ENCODE results near the gene CEACAM16.

The CEACAM16 gene

DNA sequence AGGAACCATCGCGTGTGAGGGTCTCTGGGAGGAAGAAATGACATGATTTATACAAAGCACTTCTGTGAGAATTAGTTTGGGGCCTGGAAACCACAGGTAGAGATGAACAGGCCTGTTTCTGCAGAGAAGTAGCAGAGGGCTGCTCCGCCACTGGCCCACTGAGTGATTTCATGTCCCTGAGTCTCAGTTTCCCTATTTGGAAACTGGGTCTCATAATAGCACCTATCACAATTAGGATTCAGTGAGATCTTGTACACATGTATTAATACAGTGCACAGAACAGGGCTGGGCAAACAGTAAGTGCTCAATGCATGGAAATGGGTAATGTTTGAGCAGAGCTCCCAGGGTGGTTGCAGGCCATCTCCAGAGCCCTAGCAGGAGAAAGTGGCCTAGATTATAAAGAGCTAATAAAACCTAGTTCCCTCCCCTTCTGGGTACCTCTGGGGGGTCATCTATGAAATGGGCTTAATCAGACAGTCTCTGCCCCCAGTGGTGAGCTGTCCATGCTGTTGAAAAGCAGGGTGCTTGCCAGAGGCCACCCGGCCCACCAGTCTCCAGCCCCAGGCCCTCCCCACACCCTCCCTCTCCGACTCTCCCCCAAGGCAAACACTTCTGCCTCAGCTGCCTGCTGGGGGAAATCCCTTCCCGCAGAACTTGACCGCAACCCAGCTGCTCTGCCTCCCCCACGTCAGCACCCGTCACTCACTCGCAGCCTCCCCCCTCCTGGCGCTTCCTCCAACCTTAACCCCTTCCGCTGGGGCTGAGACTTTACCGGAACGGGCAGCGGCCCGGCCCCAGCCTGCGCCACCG, 54.1 kb downstream of the CEACAM16 start:
- Histone ChIP-seq H3K79me2 (ENCODE audit: control insufficient read depth, insufficient read depth, low read length) (no peaks in the 10 kb centered on the region), H3K4me1 (ENCODE audit: control insufficient read depth, low read depth, low read length) (peaks cover 3% of the 10 kb centered on the region), H2BK15ac (replicated peaks; ENCODE audit: low read depth) (no peak overlapping the region), H3K18ac (ENCODE audit: low read length) (peak overlapping the region; percentile 73), H3K23ac (ENCODE audit: low read length) (peak overlapping the region; percentile 24), H4K8ac (ENCODE audit: low read depth, low read length) (no peak overlapping the region), H3K9ac (ENCODE audit: low read length) (peak overlapping the region; percentile 51), H3K4me3 (ENCODE audit: low read length) (no peak overlapping the region), H3K27me3 (ENCODE audit: insufficient read depth, low read length, poor library complexity) (peaks cover 14% of the 10 kb centered on the region), H3K4ac (ENCODE audit: low read depth, low read length) (no peak overlapping the region), H2BK5ac (ENCODE audit: low read length) (no peak overlapping the region), H3K56ac (ENCODE audit: low read length) (peak overlapping the region; percentile 79), H2BK120ac (ENCODE audit: low read depth, low read length) (no peak overlapping the region), H4K5ac (ENCODE audit: low read length) (no peak overlapping the region), H3K36me3 (ENCODE audit: control insufficient read depth, insufficient read depth, low read length) (no peaks in the 10 kb centered on the region), H2AK5ac (ENCODE audit: low read length) (no peak overlapping the region), H3K4me2 (ENCODE audit: low read length) (peak overlapping the region; percentile 54), H3K79me1 (ENCODE audit: low read length) (no peaks in the 10 kb centered on the region), H3K27ac (ENCODE audit: low read depth, low read length) (no peak overlapping the region)
- WGBS (ENCODE audit: extremely low coverage, insufficient coverage, low lambda C conversion rate): no CpG with 5 or more reads among the region's 18 CpGs
- peak; percentile 82 for DNase-seq

DNA sequence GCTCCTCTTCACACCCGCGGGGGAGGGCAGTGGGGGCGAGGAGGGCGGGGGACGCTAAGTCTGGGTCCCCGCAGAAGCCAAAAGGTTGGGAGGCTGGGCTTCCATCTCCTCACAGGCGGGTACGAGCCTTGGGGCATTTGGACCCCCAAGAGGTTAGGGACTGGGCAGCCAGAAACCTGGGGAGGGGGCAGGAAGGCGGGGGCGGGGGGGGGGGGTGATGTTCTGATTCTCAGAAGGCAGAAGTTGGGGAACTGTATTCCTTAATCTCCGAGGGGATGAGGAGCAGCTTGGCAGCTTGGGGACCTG, 54.6 kb downstream of the CEACAM16 start:
- Histone ChIP-seq H3K36me3 (ENCODE audit: control insufficient read depth, insufficient read depth, low read length) (no peaks in the 10 kb centered on the region), H2BK120ac (ENCODE audit: low read depth, low read length) (no peak overlapping the region), H3K79me2 (ENCODE audit: control insufficient read depth, insufficient read depth, low read length) (no peaks in the 10 kb centered on the region), H3K27ac (ENCODE audit: low read depth, low read length) (no peak overlapping the region), H3K79me1 (ENCODE audit: low read length) (no peaks in the 10 kb centered on the region), H3K4me1 (ENCODE audit: control insufficient read depth, low read depth, low read length) (peaks cover 6% of the 10 kb centered on the region), H2AK5ac (ENCODE audit: low read length) (no peak overlapping the region), H3K56ac (ENCODE audit: low read length) (peak overlapping the region; percentile 79), H3K23ac (ENCODE audit: low read length) (no peak overlapping the region), H2BK15ac (replicated peaks; ENCODE audit: low read depth) (no peak overlapping the region), H3K27me3 (ENCODE audit: insufficient read depth, low read length, poor library complexity) (peaks cover 14% of the 10 kb centered on the region), H4K5ac (ENCODE audit: low read length) (no peak overlapping the region), H3K9ac (ENCODE audit: low read length) (peak overlapping the region; percentile 58), H3K18ac (ENCODE audit: low read length) (peak overlapping the region; percentile 73), H2BK5ac (ENCODE audit: low read length) (no peak overlapping the region), H3K4ac (ENCODE audit: low read depth, low read length) (no peak overlapping the region), H3K4me3 (ENCODE audit: low read length) (no peak overlapping the region), H4K8ac (ENCODE audit: low read depth, low read length) (no peak overlapping the region), H3K4me2 (ENCODE audit: low read length) (peak overlapping the region; percentile 62)
- no CpG with 5 or more reads among the region's 11 CpGs for WGBS (ENCODE audit: extremely low coverage, insufficient coverage, low lambda C conversion rate)
- no peak for DNase-seq

DNA sequence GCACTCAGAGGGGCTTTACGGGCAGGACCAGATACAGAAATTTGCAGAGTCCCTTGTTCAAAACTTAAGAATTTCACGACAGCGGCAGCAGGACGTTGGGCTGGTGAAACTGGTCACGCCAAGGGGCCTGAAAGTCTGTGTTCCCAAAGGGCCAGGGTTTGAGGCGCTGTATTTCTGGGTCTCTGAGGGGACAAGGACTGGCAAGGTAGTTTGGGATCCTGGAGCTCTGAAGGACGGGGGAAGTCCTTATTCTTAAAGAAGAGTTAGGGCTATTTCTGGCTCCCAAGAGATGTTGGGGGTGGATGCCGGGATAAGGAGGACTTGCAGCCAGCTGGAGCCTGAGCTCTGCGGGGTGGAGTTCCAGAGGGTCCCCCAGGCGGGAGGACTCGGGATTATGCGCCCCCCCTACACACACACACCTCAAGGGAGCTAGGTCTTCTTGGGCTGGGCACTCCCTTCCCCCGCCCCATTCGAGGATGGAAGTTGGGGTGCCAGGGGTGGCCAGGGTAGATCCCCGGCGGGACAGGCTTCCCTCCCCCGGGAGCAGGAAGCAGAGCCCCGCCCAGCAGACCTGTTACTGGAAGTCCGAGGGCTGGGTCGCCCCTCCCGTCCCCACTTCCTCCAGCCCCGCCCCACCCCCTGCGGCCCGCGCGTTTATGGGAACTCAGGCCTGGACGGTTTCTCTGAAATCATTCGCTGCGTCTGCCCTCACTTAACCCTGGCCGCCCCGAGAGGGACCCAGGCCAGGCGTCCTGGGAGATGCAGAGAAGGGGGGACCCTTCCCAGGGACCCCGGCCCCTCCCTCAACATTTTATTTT, 55.2 kb downstream of the CEACAM16 start:
- peak overlapping the region; percentile 73 for H3K56ac ChIP-seq (ENCODE audit: low read length)
- H2BK5ac ChIP-seq (ENCODE audit: low read length): no peak overlapping the region
- H3K79me1 ChIP-seq (ENCODE audit: low read length): no peaks in the 10 kb centered on the region
- H3K18ac ChIP-seq (ENCODE audit: low read length): peak overlapping the region; percentile 73
- H3K4ac ChIP-seq (ENCODE audit: low read depth, low read length): no peak overlapping the region
- H3K4me1 ChIP-seq (ENCODE audit: control insufficient read depth, low read depth, low read length): peaks cover 6% of the 10 kb centered on the region
- H3K79me2 ChIP-seq (ENCODE audit: control insufficient read depth, insufficient read depth, low read length): no peaks in the 10 kb centered on the region
- H3K9ac ChIP-seq (ENCODE audit: low read length): peak overlapping the region; percentile 58
- H3K27me3 ChIP-seq (ENCODE audit: insufficient read depth, low read length, poor library complexity): peaks cover 14% of the 10 kb centered on the region
- H2BK120ac ChIP-seq (ENCODE audit: low read depth, low read length): no peak overlapping the region
- no peak overlapping the region for H4K8ac ChIP-seq (ENCODE audit: low read depth, low read length)
- peak overlapping the region; percentile 62 for H3K4me2 ChIP-seq (ENCODE audit: low read length)
- DNase-seq: peak; percentile 69
- no peak overlapping the region for H4K5ac ChIP-seq (ENCODE audit: low read length)
- no peak overlapping the region for H3K23ac ChIP-seq (ENCODE audit: low read length)
- peak overlapping the region; percentile 23 for H3K4me3 ChIP-seq (ENCODE audit: low read length)
- no peaks in the 10 kb centered on the region for H3K36me3 ChIP-seq (ENCODE audit: control insufficient read depth, insufficient read depth, low read length)
- H3K27ac ChIP-seq (ENCODE audit: low read depth, low read length): no peak overlapping the region
- no peak overlapping the region for H2BK15ac ChIP-seq (replicated peaks; ENCODE audit: low read depth)
- H2AK5ac ChIP-seq (ENCODE audit: low read length): no peak overlapping the region
- no CpG with 5 or more reads among the region's 33 CpGs for WGBS (ENCODE audit: extremely low coverage, insufficient coverage, low lambda C conversion rate)

DNA sequence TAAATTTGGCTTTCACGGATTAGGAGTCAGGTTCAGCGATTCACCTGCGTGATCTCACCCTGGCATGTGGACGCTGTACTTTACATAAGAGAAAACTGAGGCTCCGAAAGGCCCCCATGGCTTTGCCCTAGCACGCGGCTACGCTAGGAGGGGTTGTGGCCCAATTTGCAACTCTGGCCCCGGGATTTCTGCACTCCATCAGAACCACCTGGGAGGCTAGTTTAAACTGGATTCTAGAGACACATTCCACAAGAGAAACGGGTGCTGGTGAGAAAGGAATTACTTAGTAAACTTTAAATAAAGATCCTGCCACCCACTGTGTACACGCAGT, 55.8 kb downstream of the CEACAM16 start:
- Histone ChIP-seq H3K4me3 (ENCODE audit: low read length) (no peak overlapping the region), H3K27me3 (ENCODE audit: insufficient read depth, low read length, poor library complexity) (peaks cover 10% of the 10 kb centered on the region)

DNA sequence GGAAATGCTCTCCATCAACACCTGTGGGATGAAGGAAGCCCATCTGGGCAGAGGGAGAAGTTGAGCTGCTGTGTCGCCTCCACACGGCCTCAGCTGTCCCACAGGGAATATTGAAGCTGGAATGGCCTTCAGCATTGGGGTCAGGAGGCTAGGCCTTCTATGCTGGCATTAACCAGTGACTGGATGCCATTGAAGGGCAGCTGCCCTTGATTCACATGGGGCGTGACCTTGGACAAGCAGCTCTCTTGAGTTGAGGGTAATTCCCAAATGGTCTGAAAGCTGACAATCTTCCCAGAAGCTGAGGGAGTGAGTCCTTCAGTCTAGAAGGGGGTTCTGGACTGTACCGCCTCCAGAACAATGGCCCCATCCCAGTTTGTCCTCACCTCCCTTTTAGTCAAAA, 56.3 kb downstream of the CEACAM16 start:
- no peak overlapping the region for H3K23ac ChIP-seq (ENCODE audit: low read length)
- no peak overlapping the region for H3K4me2 ChIP-seq (ENCODE audit: low read length)
- H3K4ac ChIP-seq (ENCODE audit: low read depth, low read length): no peak overlapping the region
- H3K79me1 ChIP-seq (ENCODE audit: low read length): no peaks in the 10 kb centered on the region
- H3K18ac ChIP-seq (ENCODE audit: low read length): no peak overlapping the region
- H3K4me3 ChIP-seq (ENCODE audit: low read length): no peak overlapping the region
- H3K27me3 ChIP-seq (ENCODE audit: insufficient read depth, low read length, poor library complexity): peaks cover 10% of the 10 kb centered on the region
- no peaks in the 10 kb centered on the region for H3K36me3 ChIP-seq (ENCODE audit: control insufficient read depth, insufficient read depth, low read length)
- H2BK15ac ChIP-seq (replicated peaks; ENCODE audit: low read depth): no peak overlapping the region
- H3K27ac ChIP-seq (ENCODE audit: low read depth, low read length): no peak overlapping the region
- no peak overlapping the region for H3K56ac ChIP-seq (ENCODE audit: low read length)
- H2BK5ac ChIP-seq (ENCODE audit: low read length): no peak overlapping the region
- H4K8ac ChIP-seq (ENCODE audit: low read depth, low read length): no peak overlapping the region
- H3K9ac ChIP-seq (ENCODE audit: low read length): no peak overlapping the region
- no peak overlapping the region for H2AK5ac ChIP-seq (ENCODE audit: low read length)
- H4K5ac ChIP-seq (ENCODE audit: low read length): no peak overlapping the region
- peaks cover 6% of the 10 kb centered on the region for H3K4me1 ChIP-seq (ENCODE audit: control insufficient read depth, low read depth, low read length)
- no CpG with 5 or more reads among the region's 4 CpGs for WGBS (ENCODE audit: extremely low coverage, insufficient coverage, low lambda C conversion rate)
- no peak overlapping the region for H2BK120ac ChIP-seq (ENCODE audit: low read depth, low read length)
- DNase-seq: no peak
- no peaks in the 10 kb centered on the region for H3K79me2 ChIP-seq (ENCODE audit: control insufficient read depth, insufficient read depth, low read length)

More for the DNA sequence above, 55.8 kb downstream of the CEACAM16 start:
- H2BK5ac ChIP-seq (ENCODE audit: low read length): no peak overlapping the region
- peak overlapping the region; percentile 49 for H3K9ac ChIP-seq (ENCODE audit: low read length)
- peaks cover 6% of the 10 kb centered on the region for H3K4me1 ChIP-seq (ENCODE audit: control insufficient read depth, low read depth, low read length)
- H3K4ac ChIP-seq (ENCODE audit: low read depth, low read length): no peak overlapping the region
- no peak overlapping the region for H2AK5ac ChIP-seq (ENCODE audit: low read length)
- H2BK15ac ChIP-seq (replicated peaks; ENCODE audit: low read depth): no peak overlapping the region
- no peak overlapping the region for H3K27ac ChIP-seq (ENCODE audit: low read depth, low read length)
- H3K18ac ChIP-seq (ENCODE audit: low read length): no peak overlapping the region
- H3K4me2 ChIP-seq (ENCODE audit: low read length): peak overlapping the region; percentile 29
- no peak overlapping the region for H4K8ac ChIP-seq (ENCODE audit: low read depth, low read length)
- H3K79me2 ChIP-seq (ENCODE audit: control insufficient read depth, insufficient read depth, low read length): no peaks in the 10 kb centered on the region
- H3K23ac ChIP-seq (ENCODE audit: low read length): no peak overlapping the region
- no peak for DNase-seq
- H4K5ac ChIP-seq (ENCODE audit: low read length): no peak overlapping the region
- H3K79me1 ChIP-seq (ENCODE audit: low read length): no peaks in the 10 kb centered on the region
- no peaks in the 10 kb centered on the region for H3K36me3 ChIP-seq (ENCODE audit: control insufficient read depth, insufficient read depth, low read length)
- H2BK120ac ChIP-seq (ENCODE audit: low read depth, low read length): no peak overlapping the region
- peak overlapping the region; percentile 53 for H3K56ac ChIP-seq (ENCODE audit: low read length)
- no CpG with 5 or more reads among the region's 11 CpGs for WGBS (ENCODE audit: extremely low coverage, insufficient coverage, low lambda C conversion rate)

Data from mesendoderm (in vitro differentiated cells).